H9 (cell line): ENCODE measurements around the gene SF3B3. TPM values are rescaled to one million over a fixed set of nuclear protein-coding genes. Genes with fewer than 3 reads are reported as not detected.

Experiments
- DNase-seq: peaks from one replicate; pipeline ENCODE4 v3.0.0-alpha.2; 2017
- H2AFZ ChIP-seq: one replicate; pipeline ENCODE4 v1.6.1; 2013; ENCODE audit warnings: mild to moderate bottlenecking, low read length, control low read depth, moderate library complexity
- H2AK5ac ChIP-seq: 2 replicates; pipeline ENCODE4 v1.6.1; 2013; ENCODE audit warnings: low read length, control low read depth, mixed read lengths; ENCODE audit not compliant: insufficient read length
- H2BK120ac ChIP-seq: one replicate; pipeline ENCODE4 v1.6.1; 2013; ENCODE audit warnings: low read depth, mild to moderate bottlenecking, low read length, control low read depth, inconsistent platforms; ENCODE audit not compliant: poor library complexity, severe bottlenecking
- H2BK12ac ChIP-seq: 2 replicates; pipeline ENCODE4 v1.6.1; 2013; ENCODE audit warnings: low read length, control low read depth, mixed read lengths, low read depth; ENCODE audit not compliant: insufficient read length
- H2BK15ac ChIP-seq: 2 replicates; pipeline ENCODE4 v1.6.1; 2013; ENCODE audit warnings: low read depth, low read length, control low read depth
- H2BK20ac ChIP-seq: one replicate; pipeline ENCODE4 v1.6.1; 2013; ENCODE audit warnings: low read depth, mild to moderate bottlenecking, low read length, control low read depth, inconsistent platforms; ENCODE audit not compliant: poor library complexity, severe bottlenecking
- H2BK5ac ChIP-seq: 2 replicates; pipeline ENCODE4 v1.6.1; 2013; ENCODE audit warnings: low read length, control low read depth, mixed read lengths; ENCODE audit not compliant: insufficient read length
- H3K14ac ChIP-seq: 2 replicates; pipeline ENCODE4 v1.6.1; 2013; ENCODE audit warnings: low read length, control low read depth; ENCODE audit not compliant: insufficient read depth
- H3K18ac ChIP-seq: 2 replicates; pipeline ENCODE4 v1.6.1; 2013; ENCODE audit warnings: low read depth, mild to moderate bottlenecking, mixed read lengths, low read length, control low read depth; ENCODE audit not compliant: insufficient read length
- H3K23ac ChIP-seq: 2 replicates; pipeline ENCODE4 v1.6.1; 2013; ENCODE audit warnings: low read length, control low read depth, mixed read lengths, low read depth; ENCODE audit not compliant: insufficient read length
- H3K23me2 ChIP-seq: 2 replicates; pipeline ENCODE4 v1.6.1; 2013; ENCODE audit warnings: low read depth, mild to moderate bottlenecking, mixed read lengths, low read length, control low read depth; ENCODE audit not compliant: insufficient read length, poor library complexity, severe bottlenecking
- H3K27ac ChIP-seq: 2 replicates; pipeline ENCODE4 v1.5.1; 2013; ENCODE audit warnings: low read length, control low read depth, mixed read lengths, low read depth; ENCODE audit not compliant: insufficient read length
- H3K27me3 ChIP-seq: 2 replicates; pipeline ENCODE4 v1.6.1; 2013; ENCODE audit warnings: low read length, control low read depth, inconsistent platforms; ENCODE audit not compliant: insufficient read depth
- H3K4ac ChIP-seq: 2 replicates; pipeline ENCODE4 v1.6.1; 2013; ENCODE audit warnings: low read depth, mild to moderate bottlenecking, control low read depth, inconsistent platforms, low read length, moderate library complexity
- H3K4me1 ChIP-seq: 2 replicates; pipeline ENCODE4 v1.6.1; 2013; ENCODE audit warnings: low read length, control low read depth, inconsistent platforms; ENCODE audit not compliant: insufficient read depth
- H3K4me2 ChIP-seq: 2 replicates; pipeline ENCODE4 v1.6.1; 2013; ENCODE audit warnings: low read length, control low read depth, mixed read lengths; ENCODE audit not compliant: insufficient read length, insufficient read depth
- H3K56ac ChIP-seq: 2 replicates; pipeline ENCODE4 v1.6.1; 2013; ENCODE audit warnings: low read depth, mild to moderate bottlenecking, mixed read lengths, low read length, control low read depth; ENCODE audit not compliant: insufficient read length
- H3K79me1 ChIP-seq: 2 replicates; pipeline ENCODE4 v1.6.1; 2013; ENCODE audit warnings: low read depth, mild to moderate bottlenecking, moderate library complexity, low read length, control low read depth, inconsistent platforms; ENCODE audit not compliant: insufficient read depth, poor library complexity, severe bottlenecking
- H3K79me2 ChIP-seq: 2 replicates; pipeline ENCODE4 v1.6.1; 2013; ENCODE audit warnings: low read length, control low read depth, inconsistent platforms; ENCODE audit not compliant: insufficient read depth
- H3K9ac ChIP-seq: 2 replicates; pipeline ENCODE4 v1.6.1; 2013; ENCODE audit warnings: low read length, control low read depth, mixed read lengths; ENCODE audit not compliant: insufficient read length; ENCODE audit errors: extremely low read depth
- H3K9me3 ChIP-seq: one replicate; pipeline ENCODE4 v1.6.1; 2013; ENCODE audit warnings: low read depth, low read length, inconsistent platforms; ENCODE audit not compliant: control insufficient read depth
- H3T11ph ChIP-seq: one replicate; pipeline ENCODE4 v1.6.1; 2013; ENCODE audit warnings: mild to moderate bottlenecking, low read length, control low read depth, inconsistent platforms
- H4K20me1 ChIP-seq: one replicate; pipeline ENCODE4 v1.6.1; 2013; ENCODE audit not compliant: control insufficient read depth, insufficient read length, insufficient read depth
- H4K5ac ChIP-seq: 2 replicates; pipeline ENCODE4 v1.6.1; 2013; ENCODE audit warnings: low read depth, mild to moderate bottlenecking, mixed read lengths, low read length, control low read depth; ENCODE audit not compliant: insufficient read length
- H4K8ac ChIP-seq: replicated peaks from 2 replicates; pipeline ENCODE4 v1.6.1; 2013; ENCODE audit warnings: low read length, control low read depth, mixed read lengths, low read depth; ENCODE audit not compliant: insufficient read length
- H4K91ac ChIP-seq: 2 replicates; pipeline ENCODE4 v1.6.1; 2013; ENCODE audit warnings: low read depth, mild to moderate bottlenecking, moderate library complexity, mixed read lengths, low read length, control low read depth; ENCODE audit not compliant: insufficient read length
- H3K27ac Mint-ChIP-seq, 3 experiments: 2 replicates in 2 of 3; 3 replicates in 1 of 3; pipeline ENCODE4 v1.8.0; 2020 to 2021; ENCODE audit warnings: mixed read lengths in 3 of 3, mild to moderate bottlenecking in 1 of 3, moderate library complexity in 1 of 3
- H3K27me3 Mint-ChIP-seq: 2 replicates; pipeline ENCODE4 v1.8.0; 2021; ENCODE audit warnings: low read depth, mild to moderate bottlenecking, moderate library complexity, mixed read lengths
- H3K36me3 Mint-ChIP-seq, 3 experiments: 2 replicates in 2 of 3; 3 replicates in 1 of 3; pipeline ENCODE4 v1.8.0; 2020 to 2021; ENCODE audit warnings: low read depth in 3 of 3, mixed read lengths in 3 of 3; ENCODE audit not compliant: insufficient read depth in 1 of 3
- H3K4me1 Mint-ChIP-seq, 2 experiments: 2 replicates each; pipeline ENCODE4 v1.8.0; 2020; ENCODE audit warnings: mixed read lengths in 2 of 2
- H3K4me3 Mint-ChIP-seq, 2 experiments: 2 replicates in 1 of 2; 3 replicates in 1 of 2; pipeline ENCODE4 v1.8.0; 2020 to 2021; ENCODE audit warnings: mild to moderate bottlenecking in 2 of 2, mixed read lengths in 2 of 2, moderate library complexity in 1 of 2
- H3K9me3 Mint-ChIP-seq, 2 experiments: 2 replicates in 1 of 2; 3 replicates in 1 of 2; pipeline ENCODE4 v1.8.0; 2020; ENCODE audit warnings: mild to moderate bottlenecking in 2 of 2, mixed read lengths in 2 of 2, moderate library complexity in 1 of 2
- WGBS: extraction: QIAGEN DNeasy Blood & Tissue Kit; methylation state at CpG from one replicate; pipeline ENCODE4 v1.1.7; 2013; ENCODE audit warnings: missing lambda C conversion rate, low lambda C conversion rate, mixed read lengths; ENCODE audit not compliant: insufficient read length; ENCODE audit errors: extremely low coverage; 5-methylcytosine and 5-hydroxymethylcytosine counted together
- total RNA-seq: library from RNA; stranded (reverse); gene quantifications from 2 replicates; pipeline ENCODE4 v1.2.1, GENCODE V29; 2021
- TF ChIP-seq, protein P1 (sequence below): fragments of 200-600 bp; sonication (generic); conservative IDR thresholded peaks from 3 replicates; pipeline ENCODE4 v1.8.0; 2021; ENCODE audit warnings: antibody characterized with exemption, mild to moderate bottlenecking

SF3B3 gene
- total RNA-seq, 1 experiment from 2014 or later, result 493 TPM

DNA sequence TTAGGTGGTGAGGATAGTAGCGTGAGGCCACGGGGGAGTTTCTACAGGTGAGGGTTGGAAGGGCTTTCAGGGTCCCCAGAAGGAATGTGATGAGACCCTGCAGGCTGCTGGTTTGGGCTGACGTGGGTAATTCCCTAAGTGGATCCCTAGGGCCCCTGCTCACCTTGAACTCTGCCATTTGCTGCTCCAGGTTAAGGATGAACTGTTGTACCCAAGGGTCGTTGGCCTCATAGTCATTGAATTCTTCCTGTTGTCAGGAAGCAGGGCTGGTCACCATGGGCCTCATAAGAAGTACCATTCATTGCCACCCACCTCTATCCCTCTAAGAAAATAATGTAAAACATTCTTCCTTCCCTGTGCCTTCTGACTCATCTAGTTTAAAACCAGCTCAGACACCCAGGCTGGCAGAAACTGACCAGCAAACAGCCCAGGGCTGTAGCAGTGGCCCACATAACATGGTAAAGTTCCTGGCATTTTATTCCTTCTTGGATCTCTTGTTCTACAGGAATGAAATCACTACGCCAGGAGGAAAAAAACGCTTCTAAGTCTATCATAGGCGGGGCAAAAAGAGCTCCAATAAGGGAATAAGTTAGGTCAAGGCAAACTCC, 41.6 kb upstream of the SF3B3 start:
- Histone ChIP-seq H2BK20ac (no peak overlapping the region), H2BK15ac (no peak overlapping the region), H3K23me2 (no peaks in the 10 kb centered on the region), H2BK120ac (no peak overlapping the region), H3K27me3 (no peaks in the 10 kb centered on the region), H3K27ac (no peak overlapping the region), H2BK5ac (no peak overlapping the region), H3K9me3 (no peaks in the 10 kb centered on the region), H2AK5ac (no peak overlapping the region), H4K5ac (no peak overlapping the region), H3K14ac (no peak overlapping the region), H3K4me1 (no peaks in the 10 kb centered on the region), H3K56ac (no peak overlapping the region), H3T11ph (no peak overlapping the region), H2AFZ (no peak overlapping the region), H3K4ac (no peak overlapping the region), H3K23ac (no peak overlapping the region), H3K9ac (no peak overlapping the region), H3K4me2 (no peak overlapping the region), H2BK12ac (no peak overlapping the region), H3K79me2 (no peaks in the 10 kb centered on the region), H4K20me1 (no peaks in the 10 kb centered on the region), H3K18ac (no peak overlapping the region), H4K91ac (no peak overlapping the region), H4K8ac (no peak overlapping the region), H3K79me1 (no peaks in the 10 kb centered on the region)
- peaks cover 5 to 38% (median 33%) of the 10 kb centered on the region in 3 experiments; a peak in 6 of 7 replicates for H3K36me3 Mint-ChIP-seq
- H3K27me3 Mint-ChIP-seq, result no peaks in the 10 kb centered on the region
- no peak for DNase-seq
- no peaks in the 10 kb centered on the region for H3K9me3 Mint-ChIP-seq
- H3K4me3 Mint-ChIP-seq, result no peak overlapping the region
- no CpG with 5 or more reads among the region's 7 CpGs for WGBS
- TF ChIP-seq, protein P1, sequence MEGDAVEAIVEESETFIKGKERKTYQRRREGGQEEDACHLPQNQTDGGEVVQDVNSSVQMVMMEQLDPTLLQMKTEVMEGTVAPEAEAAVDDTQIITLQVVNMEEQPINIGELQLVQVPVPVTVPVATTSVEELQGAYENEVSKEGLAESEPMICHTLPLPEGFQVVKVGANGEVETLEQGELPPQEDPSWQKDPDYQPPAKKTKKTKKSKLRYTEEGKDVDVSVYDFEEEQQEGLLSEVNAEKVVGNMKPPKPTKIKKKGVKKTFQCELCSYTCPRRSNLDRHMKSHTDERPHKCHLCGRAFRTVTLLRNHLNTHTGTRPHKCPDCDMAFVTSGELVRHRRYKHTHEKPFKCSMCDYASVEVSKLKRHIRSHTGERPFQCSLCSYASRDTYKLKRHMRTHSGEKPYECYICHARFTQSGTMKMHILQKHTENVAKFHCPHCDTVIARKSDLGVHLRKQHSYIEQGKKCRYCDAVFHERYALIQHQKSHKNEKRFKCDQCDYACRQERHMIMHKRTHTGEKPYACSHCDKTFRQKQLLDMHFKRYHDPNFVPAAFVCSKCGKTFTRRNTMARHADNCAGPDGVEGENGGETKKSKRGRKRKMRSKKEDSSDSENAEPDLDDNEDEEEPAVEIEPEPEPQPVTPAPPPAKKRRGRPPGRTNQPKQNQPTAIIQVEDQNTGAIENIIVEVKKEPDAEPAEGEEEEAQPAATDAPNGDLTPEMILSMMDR, result no peak
- H3K27ac Mint-ChIP-seq, result peak overlapping the region in 1 of 3 experiments; percentile 68; a peak in 2 of 7 replicates
- H3K4me1 Mint-ChIP-seq, result peaks cover 4 to 8% of the 10 kb centered on the region in 2 experiments; a peak in 3 of 4 replicates
